SK-N-SH treated with all-trans-retinoic acid at 6 μM for 48 hours (cell line): ENCODE data around the gene PGLYRP2.

Experiments used
- BACH2 ChIP-seq: fragments of 250-450 bp; sonication (Bioruptor Pico); IDR thresholded peaks from 2 replicates; pipeline ENCODE4 v1.9.0; 2021; ENCODE audit warnings: mild to moderate bottlenecking, borderline replicate concordance
- PATZ1 ChIP-seq: fragments of 250-450 bp; sonication (Bioruptor Pico); IDR thresholded peaks from 2 replicates; pipeline ENCODE4 v1.8.0; 2020; ENCODE audit warnings: mild to moderate bottlenecking, moderate library complexity, borderline replicate concordance
- PPARA ChIP-seq: fragments of 250-450 bp; sonication (Bioruptor Pico); IDR thresholded peaks from 2 replicates; pipeline ENCODE4 v1.5.0; 2020; ENCODE audit warnings: mild to moderate bottlenecking, borderline replicate concordance
- TCF4 ChIP-seq: fragments of 250-450 bp; sonication (Bioruptor Pico); IDR thresholded peaks from 2 replicates; pipeline ENCODE4 v1.8.0; 2021; ENCODE audit warnings: mild to moderate bottlenecking, moderate library complexity, borderline replicate concordance
- TOX ChIP-seq: fragments of 250-450 bp; sonication (Bioruptor Pico); IDR thresholded peaks from 2 replicates; pipeline ENCODE4 v1.8.0; 2021; ENCODE audit warnings: mild to moderate bottlenecking, moderate library complexity, borderline replicate concordance
- ZFP3 ChIP-seq: fragments of 250-450 bp; sonication (Bioruptor Pico); IDR thresholded peaks from 2 replicates; pipeline ENCODE4 v1.5.0; 2020; ENCODE audit warnings: mild to moderate bottlenecking, moderate library complexity
- ZFP30 ChIP-seq: fragments of 450-650 bp; formaldehyde crosslinking; IDR thresholded peaks from 2 replicates; pipeline ENCODE4 v1.5.0; 2022; ENCODE audit warnings: mild to moderate bottlenecking, moderate library complexity
- ZNF8 ChIP-seq: fragments of 450-650 bp; formaldehyde crosslinking; IDR thresholded peaks from 2 replicates; pipeline ENCODE4 v1.5.0; 2020; ENCODE audit warnings: mild to moderate bottlenecking, moderate library complexity

- no peak for TF ChIP-seq TCF4 (CRISPR knock-in tag)
- TF ChIP-seq ZFP3 (CRISPR knock-in tag), result no peak
- no peak for TF ChIP-seq TOX (CRISPR knock-in tag)
- no peak for TF ChIP-seq PATZ1 (CRISPR knock-in tag)
- TF ChIP-seq BACH2 (CRISPR knock-in tag), result no peak
- TF ChIP-seq ZFP30 (CRISPR knock-in tag), result no peak
- no peak for TF ChIP-seq ZNF8 (CRISPR knock-in tag)
- no peak for TF ChIP-seq PPARA (CRISPR knock-in tag)
Measured at GRCh38 chr19:15461694-15462093, 17.6 kb downstream of the PGLYRP2 start.
